HepG2 (cell line): ENCODE data around the gene FRMPD2. TPM values are rescaled to one million over a fixed set of nuclear protein-coding genes. Genes with fewer than 3 reads are reported as not detected.

Experiments used
- HNF4G ChIP-seq, 2 experiments: sonication (generic) in 1 of 2; formaldehyde crosslinking in 1 of 2; IDR thresholded peaks; 2 replicates each; pipeline versions ENCODE4 v1.4.0 to v1.6.1; 2011 to 2020; ENCODE audit warnings: borderline replicate concordance in 2 of 2, low read depth in 2 of 2, mild to moderate bottlenecking in 2 of 2, low read length in 1 of 2, missing genetic modification reagents in 1 of 2, moderate library complexity in 1 of 2
- SKI ChIP-seq: fragments of 450-650 bp; IDR thresholded peaks from one replicate; pipeline ENCODE4 v1.6.1; 2018; ENCODE audit warnings: mild to moderate bottlenecking; ENCODE audit not compliant: partially characterized antibody
- SKIL ChIP-seq: sonication (generic); formaldehyde crosslinking; IDR thresholded peaks from 2 replicates; pipeline ENCODE4 v1.8.0; 2022; ENCODE audit warnings: missing genetic modification reagents, mild to moderate bottlenecking, moderate library complexity, borderline replicate concordance
- SOX13 ChIP-seq, 3 experiments: fragments of 450-650 bp in 1 of 3; sonication (generic) in 1 of 3; formaldehyde crosslinking in 1 of 3; IDR thresholded peaks in 2 of 3; conservative IDR thresholded peaks in 1 of 3; 2 replicates each; pipeline versions ENCODE4 v1.5.0 to v1.6.1; 2016 to 2020; ENCODE audit warnings: antibody characterized with exemption in 1 of 3, mild to moderate bottlenecking in 1 of 3, missing compliant biosample characterization in 1 of 3, missing genetic modification reagents in 1 of 3, moderate library complexity in 1 of 3
- YEATS4 ChIP-seq: sonication (generic); formaldehyde crosslinking; IDR thresholded peaks from 2 replicates; pipeline ENCODE4 v1.4.0; 2020; ENCODE audit warnings: missing genetic modification reagents, borderline replicate concordance
- ZBTB49 ChIP-seq: sonication (generic); formaldehyde crosslinking; IDR thresholded peaks from 2 replicates; pipeline ENCODE4 v1.4.0; 2020; ENCODE audit warnings: missing genetic modification reagents, borderline replicate concordance
- polyA plus RNA-seq, 8 experiments: library from polyadenylated mRNA; depleted of rRNA in 3 of 8; stranded (reverse) in 7 of 8; unstranded in 1 of 8; fragments of >200 nt; fragmentation: Illumina TruSeq in 4 of 8; extraction: Trizol in 4 of 8; gene quantifications; 2 replicates each; pipeline versions ENCODE4 v1.2.1 to v1.2.3, GENCODE V29; 2011 to 2016; ENCODE audit warnings: low read depth in 4 of 8, missing spikeins in 1 of 8, mixed read lengths in 1 of 8; ENCODE audit not compliant: insufficient read depth in 1 of 8
- total RNA-seq, 5 experiments: library from RNA; depleted of rRNA; stranded (reverse); fragments of >200 nt; fragmentation: Illumina TruSeq; extraction: Trizol; gene quantifications; 2 replicates each; pipeline ENCODE4 v1.2.3, GENCODE V29; 2016; ENCODE audit warnings: low read depth in 1 of 5

FRMPD2 gene
- total and polyA plus RNA-seq, 2 of the 13 experiments (the other 11 are each of a cell fraction or from before 2014, with no cell fraction given), result 0.45 to 1.3 TPM

- TF ChIP-seq ZBTB49 (CRISPR knock-in tag), result no peak
- TF ChIP-seq SKIL (CRISPR knock-in tag), result no peak
- TF ChIP-seq YEATS4 (CRISPR knock-in tag), result no peak
- no peak for TF ChIP-seq HNF4G (IDR thresholded peaks at IDR 0.05; ENCODE audit: borderline replicate concordance, low read depth, low read length)
- TF ChIP-seq HNF4G (CRISPR knock-in tag; IDR thresholded peaks at IDR 0.05; ENCODE audit: borderline replicate concordance, low read depth), result no peak
- TF ChIP-seq SKI, result no peak
- TF ChIP-seq SOX13 (IDR thresholded peaks at IDR 0.05), result no peak
- no peak for TF ChIP-seq SOX13 (CRISPR knock-in tag; conservative IDR thresholded peaks at IDR 0.05 in 1 of 2, IDR thresholded peaks at IDR 0.05 in 1 of 2)
These were observed 47.3 kb downstream of the FRMPD2 start (continued) for GRCh38 chr10:48227213-48227612.
